Sigmoid colon (tissue), 4 donors: ENCODE data around the gene GUCA1C.

Experiments
- EP300 ChIP-seq, 4 donors: sonication (generic); formaldehyde crosslinking; IDR thresholded peaks; one replicate each; pipeline ENCODE4 v1.6.1; 2017; ENCODE audit warnings: antibody characterized with exemption in 4 of 4
- POLR2A ChIP-seq, 2 donors: fragments of 450-650 bp; IDR thresholded peaks; one replicate each; pipeline ENCODE4 v1.6.1; 2016; ENCODE audit warnings: antibody characterized with exemption in 2 of 2, mild to moderate bottlenecking in 2 of 2, moderate library complexity in 2 of 2
- POLR2AphosphoS5 ChIP-seq, 4 donors: sonication (generic); formaldehyde crosslinking; IDR thresholded peaks; one replicate each; pipeline ENCODE4 v1.6.1; 2017; ENCODE audit warnings: antibody characterized with exemption in 4 of 4
- TF ChIP-seq, protein P1 (sequence below), 4 experiments: fragments of 450-650 bp in 3 of 4; fragments of 200-600 bp in 1 of 4; IDR thresholded peaks; one replicate each; pipeline ENCODE4 v1.5.1; 2016 to 2019; ENCODE audit warnings: antibody characterized with exemption in 4 of 4, mild to moderate bottlenecking in 3 of 4, moderate library complexity in 2 of 4

DNA sequence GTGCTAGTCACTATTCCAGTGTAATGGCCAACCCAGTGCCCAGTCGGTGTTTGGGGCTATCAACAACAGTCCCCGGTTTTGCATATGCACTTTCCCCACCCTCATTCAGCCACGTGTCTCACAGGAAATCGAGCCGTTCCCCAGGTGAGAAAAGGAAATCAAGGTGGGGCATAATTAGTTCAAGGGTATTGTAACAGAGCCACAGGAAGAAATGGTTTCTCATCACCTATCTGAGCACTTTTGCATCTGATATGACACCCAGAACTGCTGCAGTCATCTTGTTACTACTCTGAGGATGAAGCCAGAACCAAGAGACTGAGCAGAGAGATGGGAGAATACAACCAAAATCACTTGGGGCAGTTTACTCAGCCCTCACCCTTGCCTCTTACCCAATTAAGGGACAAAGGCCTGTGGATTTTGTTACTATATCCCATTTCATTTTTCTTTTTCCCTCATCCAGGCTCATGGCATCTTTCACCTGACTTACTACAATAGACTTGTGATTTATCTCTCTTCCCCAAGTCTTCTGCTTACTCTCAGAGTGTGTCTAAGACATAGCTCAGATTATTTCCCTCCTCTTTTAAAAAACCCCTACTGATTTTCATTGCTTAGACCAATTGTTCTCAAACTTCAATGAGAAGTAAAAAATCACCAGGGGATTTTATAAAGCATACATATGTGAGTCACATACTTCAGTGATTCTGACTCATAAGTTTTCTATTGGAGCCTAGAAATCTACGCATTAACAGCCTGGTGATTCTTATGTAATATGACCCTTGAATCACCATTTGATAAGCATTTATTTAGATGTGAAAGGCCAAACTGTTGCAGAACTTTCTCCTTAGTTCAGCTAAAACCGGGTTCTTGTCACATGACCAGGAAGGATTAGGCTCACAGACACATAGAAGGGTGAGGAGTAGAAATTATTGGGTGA is 90.5 kb downstream of the GUCA1C start:
- TF ChIP-seq POLR2AphosphoS5 (IDR thresholded peaks at IDR 0.05) (no peak), EP300 (IDR thresholded peaks at IDR 0.05) (no peak), POLR2A (IDR thresholded peaks at IDR 0.05) (no peak)
- TF ChIP-seq, protein P1, sequence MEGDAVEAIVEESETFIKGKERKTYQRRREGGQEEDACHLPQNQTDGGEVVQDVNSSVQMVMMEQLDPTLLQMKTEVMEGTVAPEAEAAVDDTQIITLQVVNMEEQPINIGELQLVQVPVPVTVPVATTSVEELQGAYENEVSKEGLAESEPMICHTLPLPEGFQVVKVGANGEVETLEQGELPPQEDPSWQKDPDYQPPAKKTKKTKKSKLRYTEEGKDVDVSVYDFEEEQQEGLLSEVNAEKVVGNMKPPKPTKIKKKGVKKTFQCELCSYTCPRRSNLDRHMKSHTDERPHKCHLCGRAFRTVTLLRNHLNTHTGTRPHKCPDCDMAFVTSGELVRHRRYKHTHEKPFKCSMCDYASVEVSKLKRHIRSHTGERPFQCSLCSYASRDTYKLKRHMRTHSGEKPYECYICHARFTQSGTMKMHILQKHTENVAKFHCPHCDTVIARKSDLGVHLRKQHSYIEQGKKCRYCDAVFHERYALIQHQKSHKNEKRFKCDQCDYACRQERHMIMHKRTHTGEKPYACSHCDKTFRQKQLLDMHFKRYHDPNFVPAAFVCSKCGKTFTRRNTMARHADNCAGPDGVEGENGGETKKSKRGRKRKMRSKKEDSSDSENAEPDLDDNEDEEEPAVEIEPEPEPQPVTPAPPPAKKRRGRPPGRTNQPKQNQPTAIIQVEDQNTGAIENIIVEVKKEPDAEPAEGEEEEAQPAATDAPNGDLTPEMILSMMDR (IDR thresholded peaks at IDR 0.05), result no peak
